Measurements from ENCODE around the gene GLP1R.

GLP1R gene

GRCh38 chr6:39047434-39048327, 900 bp upstream of the GLP1R start:
- no peak for DNase-seq

GRCh38 chr6:39049575-39050283, 1.1 kb downstream of the GLP1R start:
- DNase-seq = no peak

GRCh38 chr6:39050453-39051112, 2.0 kb downstream of the GLP1R start:
- no peak for DNase-seq

- DNase-seq = no peak
Measured at GRCh38 chr6:39051399-39052122, 3.0 kb downstream of the GLP1R start.

- no peak for DNase-seq
Measured at GRCh38 chr6:39053016-39053624, 4.5 kb downstream of the GLP1R start.

- DNase-seq = no peak
Measured at GRCh38 chr6:39053854-39054576, 5.4 kb downstream of the GLP1R start.

- DNase-seq = no peak
Measured at GRCh38 chr6:39054577-39055142, 6.1 kb downstream of the GLP1R start.

GRCh38 chr6:39055661-39056060, 7.1 kb downstream of the GLP1R start:
- no peak for DNase-seq

GRCh38 chr6:39056191-39056590, 7.6 kb downstream of the GLP1R start:
- DNase-seq = no peak

GRCh38 chr6:39056681-39057080, 8.1 kb downstream of the GLP1R start:
- DNase-seq = no peak

GRCh38 chr6:39057251-39058155, 8.9 kb downstream of the GLP1R start:
- no peak for DNase-seq

- no peak for DNase-seq
Measured at GRCh38 chr6:39058471-39059147, 10.0 kb downstream of the GLP1R start.

GRCh38 chr6:39059496-39060310, 11.1 kb downstream of the GLP1R start:
- peak; percentile 73 to 92 for DNase-seq

GRCh38 chr6:39060467-39061160, 12.0 kb downstream of the GLP1R start:
- DNase-seq = no peak

- DNase-seq = peak in 1 of 2 experiments; percentile 10
Measured at GRCh38 chr6:39061182-39061581, 12.6 kb downstream of the GLP1R start.

GRCh38 chr6:39061588-39061987, 13.0 kb downstream of the GLP1R start:
- no peak for DNase-seq

GRCh38 chr6:39062014-39062740, 13.6 kb downstream of the GLP1R start:
- DNase-seq = peak; percentile 67 to 88
